IMR-90 (cell line): Measurements from ENCODE around the gene ROCK1. TPM values are rescaled to one million over a fixed set of nuclear protein-coding genes. Genes with fewer than 3 reads are reported as not detected.

Experiments
- ATAC-seq: fragments of 200-7000 bp; cut with Tn5 transposase; 2 replicates; pipeline ENCODE4 v1.9.1; 2020; ENCODE audit warnings: low read depth, mild to moderate bottlenecking, moderate library complexity
- BruUV-seq: library from RNA; stranded (reverse); fragments of 400-500 nt; replicated peaks from 2 replicates; lab custom pipeline; 2021; lab: Mats Ljungman, UMichigan
- CTCF ChIA-PET: fragments of 300-600 bp; formaldehyde crosslinking; extraction: SDS; loops from one replicate; lab custom pipeline; 2021; ENCODE audit warnings: antibody characterized with exemption; lab: Yijun Ruan, JAX
- POLR2A ChIA-PET: fragments of 300-600 bp; sonication (Branson Sonifier 250); formaldehyde crosslinking; loops from one replicate; lab custom pipeline; 2022; ENCODE audit warnings: antibody characterized with exemption; ENCODE audit not compliant: unreplicated experiment; lab: Charles Lee
- DNase-seq: peaks from one replicate; pipeline ENCODE4 v3.0.0; 2013
- H2AFZ ChIP-seq: replicated peaks from 2 replicates; pipeline ENCODE3; 2013; ENCODE audit warnings: low read length, mild to moderate bottlenecking; ENCODE audit not compliant: poor library complexity
- H2AK5ac ChIP-seq: 2 replicates; pipeline ENCODE4 v1.6.1; 2013; ENCODE audit warnings: low read depth, low read length, inconsistent platforms
- H2AK9ac ChIP-seq: replicated peaks from 2 replicates; pipeline ENCODE3; 2013; ENCODE audit warnings: mild to moderate bottlenecking, low read depth, low read length, moderate library complexity; ENCODE audit not compliant: poor library complexity
- H2BK120ac ChIP-seq: 2 replicates; pipeline ENCODE4 v1.6.1; 2013; ENCODE audit warnings: low read depth, low read length, inconsistent platforms
- H2BK15ac ChIP-seq: 3 replicates; pipeline ENCODE4 v1.6.1; 2013; ENCODE audit warnings: low read depth, low read length, inconsistent platforms
- H2BK20ac ChIP-seq: 2 replicates; pipeline ENCODE4 v1.6.1; 2013; ENCODE audit warnings: low read depth, mild to moderate bottlenecking, inconsistent platforms, low read length, moderate library complexity
- H2BK5ac ChIP-seq: 2 replicates; pipeline ENCODE4 v1.6.1; 2013; ENCODE audit warnings: mild to moderate bottlenecking, low read depth, low read length, inconsistent platforms; ENCODE audit not compliant: poor library complexity, severe bottlenecking
- H3K14ac ChIP-seq: replicated peaks from 2 replicates; pipeline ENCODE4 v1.6.1; 2013; ENCODE audit warnings: low read depth, low read length, inconsistent platforms
- H3K18ac ChIP-seq: 2 replicates; pipeline ENCODE4 v1.6.1; 2013; ENCODE audit warnings: low read depth, low read length, control low read depth
- H3K23ac ChIP-seq: 2 replicates; pipeline ENCODE4 v1.6.1; 2013; ENCODE audit warnings: low read depth, low read length, inconsistent platforms
- H3K27ac ChIP-seq: 2 replicates; pipeline ENCODE4 v1.5.1; 2013; ENCODE audit warnings: mild to moderate bottlenecking, control low read depth, low read length; ENCODE audit not compliant: insufficient read depth
- H3K27me3 ChIP-seq: 2 replicates; pipeline ENCODE4 v1.6.1; 2013; ENCODE audit warnings: low read length; ENCODE audit not compliant: control insufficient read depth, insufficient read depth
- H3K36me3 ChIP-seq: 2 replicates; pipeline ENCODE4 v1.6.1; 2013; ENCODE audit warnings: low read length, mixed read lengths; ENCODE audit not compliant: control insufficient read depth, insufficient read depth
- H3K4ac ChIP-seq: 2 replicates; pipeline ENCODE4 v1.6.1; 2013; ENCODE audit warnings: low read depth, low read length, inconsistent platforms
- H3K4me1 ChIP-seq: 2 replicates; pipeline ENCODE4 v1.6.1; 2013; ENCODE audit warnings: low read length, mixed read lengths; ENCODE audit not compliant: control insufficient read depth, insufficient read depth
- H3K4me2 ChIP-seq: 2 replicates; pipeline ENCODE4 v1.6.1; 2013; ENCODE audit warnings: low read depth, mild to moderate bottlenecking, control low read depth, low read length, moderate library complexity
- H3K4me3 ChIP-seq: 2 replicates; pipeline ENCODE4 v1.5.1; 2013; ENCODE audit warnings: low read depth, mild to moderate bottlenecking, control low read depth, low read length, moderate library complexity; ENCODE audit not compliant: insufficient read depth
- H3K56ac ChIP-seq: 2 replicates; pipeline ENCODE4 v1.6.1; 2013; ENCODE audit warnings: low read length, inconsistent platforms; ENCODE audit not compliant: insufficient read depth; ENCODE audit errors: extremely low read depth
- H3K79me1 ChIP-seq, 2 experiments: 2 replicates each; pipeline ENCODE4 v1.6.1; 2013; ENCODE audit warnings: low read length in 2 of 2, inconsistent platforms in 1 of 2, low read depth in 1 of 2
- H3K9ac ChIP-seq: 2 replicates; pipeline ENCODE4 v1.6.1; 2013; ENCODE audit warnings: low read depth, low read length, control low read depth
- H3K9me1 ChIP-seq: 2 replicates; pipeline ENCODE4 v1.6.1; 2013; ENCODE audit warnings: low read length, inconsistent platforms; ENCODE audit not compliant: insufficient read depth
- H3K9me3 ChIP-seq: 2 replicates; pipeline ENCODE4 v1.6.1; 2013; ENCODE audit warnings: low read length; ENCODE audit not compliant: control insufficient read depth, insufficient read depth
- H4K20me1 ChIP-seq: 2 replicates; pipeline ENCODE4 v1.6.1; 2013; ENCODE audit warnings: low read length, inconsistent platforms; ENCODE audit not compliant: insufficient read depth
- H4K5ac ChIP-seq: 2 replicates; pipeline ENCODE4 v1.6.1; 2013; ENCODE audit warnings: mild to moderate bottlenecking, low read depth, low read length, control low read depth
- H4K8ac ChIP-seq, 2 experiments: 2 replicates each; pipeline ENCODE4 v1.6.1; 2013; ENCODE audit warnings: low read depth in 2 of 2, low read length in 2 of 2, control low read depth in 1 of 2, inconsistent platforms in 1 of 2
- H4K91ac ChIP-seq: 2 replicates; pipeline ENCODE4 v1.6.1; 2013; ENCODE audit warnings: low read depth, low read length, inconsistent platforms; ENCODE audit not compliant: insufficient read depth
- BHLHE40 ChIP-seq: fragments of 150-350 bp; IDR thresholded peaks from 2 replicates; pipeline ENCODE4 v1.6.1; 2016; ENCODE audit warnings: mild to moderate bottlenecking, low read depth, low read length
- FOS ChIP-seq: fragments of 150-350 bp; IDR thresholded peaks from 2 replicates; pipeline ENCODE4 v1.6.1; 2016; ENCODE audit warnings: low read depth, low read length
- MAFK ChIP-seq: IDR thresholded peaks from 2 replicates; pipeline ENCODE4 v1.6.1; 2012; ENCODE audit warnings: low read depth, low read length, improper control_type of control experiment
- MXI1 ChIP-seq: IDR thresholded peaks from 2 replicates; pipeline ENCODE4 v1.6.1; 2012; ENCODE audit warnings: low read depth, mild to moderate bottlenecking, low read length, moderate library complexity, borderline replicate concordance
- RCOR1 ChIP-seq: IDR thresholded peaks from 2 replicates; pipeline ENCODE4 v1.6.1; 2012; ENCODE audit warnings: mild to moderate bottlenecking, low read length, improper control_type of control experiment; ENCODE audit not compliant: insufficient replicate concordance
- RFX5 ChIP-seq: IDR thresholded peaks from 2 replicates; pipeline ENCODE4 v1.8.0; 2012; ENCODE audit warnings: low read depth, mild to moderate bottlenecking, low read length, moderate library complexity
- SMC3 ChIP-seq: fragments of 150-350 bp; IDR thresholded peaks from 2 replicates; pipeline ENCODE4 v1.6.1; 2016; ENCODE audit warnings: low read depth, mild to moderate bottlenecking, antibody characterized with exemption, low read length, moderate library complexity
- dilution Hi-C: fragments of 300-500 bp; cut with HindIII; formaldehyde crosslinking; loops from one replicate; pipeline ENCODE4 v1.14.3; 2018; ENCODE audit warnings: low sequenced_read_pairs; ENCODE audit not compliant: unreplicated experiment
- in situ Hi-C: fragments of 300-500 bp; cut with MboI; formaldehyde crosslinking; loops from 3 replicates; pipeline ENCODE4 v1.14.3; 2019; ENCODE audit warnings: low sequenced_read_pairs, inconsistent platforms, mixed read lengths
- intact Hi-C: fragments of 100-400 bp; cut with micrococcal nuclease; formaldehyde crosslinking; loops from 2 replicates; pipeline ENCODE4 v1.10.0; 2022
- polyA plus RNA-seq, 3 experiments: library from polyadenylated mRNA; depleted of rRNA; stranded (reverse); fragments of >200 nt; gene quantifications; 2 replicates each; pipeline ENCODE4 v1.2.3, GENCODE V29; 2012; ENCODE audit warnings: low replicate concordance in 1 of 3
- total RNA-seq: library from RNA; depleted of rRNA; stranded (reverse); fragments of >200 nt; gene quantifications from 2 replicates; pipeline ENCODE4 v1.2.3, GENCODE V29; 2012
- TF ChIP-seq, protein P1 (sequence below): conservative IDR thresholded peaks from 2 replicates; pipeline ENCODE4 v1.5.1; 2012; ENCODE audit warnings: mild to moderate bottlenecking, low read depth, low read length, improper control_type of control experiment
- TF ChIP-seq, protein P2 (sequence below): fragments of 150-350 bp; IDR thresholded peaks from 2 replicates; pipeline ENCODE4 v1.6.1; 2017; ENCODE audit warnings: mild to moderate bottlenecking, antibody characterized with exemption, low read length, low read depth
- TF ChIP-seq, protein P3 (sequence below): fragments of 150-350 bp; IDR thresholded peaks from 2 replicates; pipeline ENCODE4 v1.6.1; 2016; ENCODE audit warnings: low read depth, mild to moderate bottlenecking, low read length, moderate library complexity, borderline replicate concordance

The ROCK1 gene
- total and polyA plus RNA-seq, 2 of the 4 experiments (the other 2 are of a cell fraction) = 9.9 to 17.0 TPM

DNA sequence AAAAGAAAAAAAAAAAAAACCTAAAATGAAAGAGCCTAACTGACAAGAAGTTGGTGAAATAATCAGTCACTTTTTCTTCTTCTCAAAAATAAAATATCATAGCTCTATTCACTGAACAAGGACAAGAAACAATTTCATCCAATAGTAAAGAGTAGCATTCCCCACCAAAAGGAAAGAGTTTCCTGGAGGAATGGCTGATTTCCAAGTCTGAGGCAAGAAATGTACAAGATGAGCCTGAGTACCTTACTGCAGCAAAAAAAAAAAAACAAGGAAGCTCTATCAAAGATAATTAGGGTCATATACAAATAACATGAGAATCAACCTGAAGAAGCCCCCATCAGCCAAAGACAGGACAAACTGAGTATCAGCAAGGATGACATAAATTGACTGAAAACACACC is 11.5 kb downstream of the ROCK1 start:
- no peaks in the 10 kb centered on the region for H3K36me3 ChIP-seq
- 0 out of 2 replicates have a peak, but pooled peaks cover 2% of the 10 kb centered on the region for H3K4me1 ChIP-seq
- no peak overlapping the region for H4K91ac ChIP-seq
- no peaks in the 10 kb centered on the region for H3K9me3 ChIP-seq
- intact Hi-C loops = no loop called here
- H3K4me2 ChIP-seq = no peak overlapping the region
- dilution Hi-C loops = no loop called here
- TF ChIP-seq SMC3 (no peak), RFX5 (no peak), MAFK (no peak), MXI1 (no peak), BHLHE40 (no peak), RCOR1 (no peak), FOS (no peak)
- TF ChIP-seq, protein P1, sequence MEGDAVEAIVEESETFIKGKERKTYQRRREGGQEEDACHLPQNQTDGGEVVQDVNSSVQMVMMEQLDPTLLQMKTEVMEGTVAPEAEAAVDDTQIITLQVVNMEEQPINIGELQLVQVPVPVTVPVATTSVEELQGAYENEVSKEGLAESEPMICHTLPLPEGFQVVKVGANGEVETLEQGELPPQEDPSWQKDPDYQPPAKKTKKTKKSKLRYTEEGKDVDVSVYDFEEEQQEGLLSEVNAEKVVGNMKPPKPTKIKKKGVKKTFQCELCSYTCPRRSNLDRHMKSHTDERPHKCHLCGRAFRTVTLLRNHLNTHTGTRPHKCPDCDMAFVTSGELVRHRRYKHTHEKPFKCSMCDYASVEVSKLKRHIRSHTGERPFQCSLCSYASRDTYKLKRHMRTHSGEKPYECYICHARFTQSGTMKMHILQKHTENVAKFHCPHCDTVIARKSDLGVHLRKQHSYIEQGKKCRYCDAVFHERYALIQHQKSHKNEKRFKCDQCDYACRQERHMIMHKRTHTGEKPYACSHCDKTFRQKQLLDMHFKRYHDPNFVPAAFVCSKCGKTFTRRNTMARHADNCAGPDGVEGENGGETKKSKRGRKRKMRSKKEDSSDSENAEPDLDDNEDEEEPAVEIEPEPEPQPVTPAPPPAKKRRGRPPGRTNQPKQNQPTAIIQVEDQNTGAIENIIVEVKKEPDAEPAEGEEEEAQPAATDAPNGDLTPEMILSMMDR = no peak
- TF ChIP-seq, protein P2, sequence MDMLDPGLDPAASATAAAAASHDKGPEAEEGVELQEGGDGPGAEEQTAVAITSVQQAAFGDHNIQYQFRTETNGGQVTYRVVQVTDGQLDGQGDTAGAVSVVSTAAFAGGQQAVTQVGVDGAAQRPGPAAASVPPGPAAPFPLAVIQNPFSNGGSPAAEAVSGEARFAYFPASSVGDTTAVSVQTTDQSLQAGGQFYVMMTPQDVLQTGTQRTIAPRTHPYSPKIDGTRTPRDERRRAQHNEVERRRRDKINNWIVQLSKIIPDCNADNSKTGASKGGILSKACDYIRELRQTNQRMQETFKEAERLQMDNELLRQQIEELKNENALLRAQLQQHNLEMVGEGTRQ = no peak
- TF ChIP-seq, protein P3, sequence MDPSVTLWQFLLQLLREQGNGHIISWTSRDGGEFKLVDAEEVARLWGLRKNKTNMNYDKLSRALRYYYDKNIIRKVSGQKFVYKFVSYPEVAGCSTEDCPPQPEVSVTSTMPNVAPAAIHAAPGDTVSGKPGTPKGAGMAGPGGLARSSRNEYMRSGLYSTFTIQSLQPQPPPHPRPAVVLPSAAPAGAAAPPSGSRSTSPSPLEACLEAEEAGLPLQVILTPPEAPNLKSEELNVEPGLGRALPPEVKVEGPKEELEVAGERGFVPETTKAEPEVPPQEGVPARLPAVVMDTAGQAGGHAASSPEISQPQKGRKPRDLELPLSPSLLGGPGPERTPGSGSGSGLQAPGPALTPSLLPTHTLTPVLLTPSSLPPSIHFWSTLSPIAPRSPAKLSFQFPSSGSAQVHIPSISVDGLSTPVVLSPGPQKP = no peak
- no peak overlapping the region for H3K4ac ChIP-seq
- CTCF ChIA-PET = interaction anchor here (0.5 to 0.9 kb wide), 3 partner anchors 9 to 114 kb away, joined by 3 to 5 read pairs (median 4); no protein-coding TSS in a partner anchor
- peaks cover 9 to 46% of the 10 kb centered on the region in 2 experiments; a peak in 3 of 4 replicates for H3K79me1 ChIP-seq
- no peak overlapping the region for H4K5ac ChIP-seq
- POLR2A ChIA-PET = no interaction called here
- DNase-seq (peak; percentile 31), ATAC-seq (no peak)
- no peak overlapping the region for H2AK9ac ChIP-seq
- no peak overlapping the region for H3K56ac ChIP-seq
- H3K27ac ChIP-seq = no peak overlapping the region
- no TSS peak for BruUV-seq
- no peak overlapping the region for H3K9ac ChIP-seq
- H3K18ac ChIP-seq = no peak overlapping the region
- no peak overlapping the region for H2BK15ac ChIP-seq
- no peak overlapping the region for H2AFZ ChIP-seq
- H2BK20ac ChIP-seq = no peak overlapping the region
- no peak overlapping the region for H2BK120ac ChIP-seq
- H3K9me1 ChIP-seq = peaks cover 7% of the 10 kb centered on the region
- H3K14ac ChIP-seq = no peak overlapping the region
- H3K4me3 ChIP-seq = no peak overlapping the region
- H4K8ac ChIP-seq = no peak overlapping the region
- H4K20me1 ChIP-seq = peaks cover 64% of the 10 kb centered on the region
- no peak overlapping the region for H2AK5ac ChIP-seq
- no peak overlapping the region for H3K23ac ChIP-seq
- H2BK5ac ChIP-seq = no peak overlapping the region
- no peaks in the 10 kb centered on the region for H3K27me3 ChIP-seq
- in situ Hi-C loops = no loop called here
